ENCODE data around the gene TRIM8.
"Not testable (repeated sequence)": the region's sequence is repeated elsewhere in the genome, so short reads cannot be mapped to it uniquely, and the experiment has no call there.

TRIM8 gene

DNA sequence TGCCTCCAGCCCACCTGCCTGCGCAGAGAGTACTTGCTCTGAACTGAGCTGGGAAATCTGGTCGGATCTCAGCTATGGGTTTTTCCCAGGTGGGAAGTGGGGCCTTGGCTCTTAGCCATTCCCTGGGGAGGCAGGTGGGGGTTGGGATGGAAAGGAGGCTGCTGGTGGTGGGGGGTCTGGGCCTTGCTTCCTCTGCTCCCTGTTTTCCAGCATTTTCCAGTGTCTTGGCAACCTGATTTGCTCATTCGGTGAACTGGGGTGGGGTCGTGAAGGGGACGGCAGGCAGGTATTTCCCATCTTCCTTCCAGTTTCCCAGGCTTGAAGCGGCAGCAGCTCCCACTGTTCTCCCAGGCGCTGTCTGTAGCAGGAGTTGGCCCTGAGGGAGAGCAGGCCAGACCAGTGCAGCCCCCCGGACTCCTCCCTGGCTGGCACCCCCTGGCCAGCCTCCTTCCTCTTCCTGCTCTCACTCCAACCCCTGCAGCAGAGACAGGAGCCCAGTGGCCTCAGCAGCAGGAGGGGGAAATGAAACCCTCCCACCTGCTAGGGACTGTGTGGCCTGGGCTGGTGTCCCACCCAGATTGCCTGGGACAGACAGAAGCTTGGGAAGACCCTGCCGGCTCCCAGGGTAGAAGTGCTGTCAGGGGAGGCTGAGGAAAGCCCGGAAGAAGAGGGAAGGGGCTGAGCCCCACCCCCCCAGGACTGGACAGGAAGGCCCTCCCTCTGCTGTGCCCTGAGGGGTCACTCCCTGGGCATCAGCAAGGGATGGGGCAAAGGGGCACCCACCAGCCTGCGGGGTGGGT is 6.6 kb downstream of the TRIM8 start:
- DNase-seq (ENCODE audit: low read depth in 2 of 2) = no peak

DNA sequence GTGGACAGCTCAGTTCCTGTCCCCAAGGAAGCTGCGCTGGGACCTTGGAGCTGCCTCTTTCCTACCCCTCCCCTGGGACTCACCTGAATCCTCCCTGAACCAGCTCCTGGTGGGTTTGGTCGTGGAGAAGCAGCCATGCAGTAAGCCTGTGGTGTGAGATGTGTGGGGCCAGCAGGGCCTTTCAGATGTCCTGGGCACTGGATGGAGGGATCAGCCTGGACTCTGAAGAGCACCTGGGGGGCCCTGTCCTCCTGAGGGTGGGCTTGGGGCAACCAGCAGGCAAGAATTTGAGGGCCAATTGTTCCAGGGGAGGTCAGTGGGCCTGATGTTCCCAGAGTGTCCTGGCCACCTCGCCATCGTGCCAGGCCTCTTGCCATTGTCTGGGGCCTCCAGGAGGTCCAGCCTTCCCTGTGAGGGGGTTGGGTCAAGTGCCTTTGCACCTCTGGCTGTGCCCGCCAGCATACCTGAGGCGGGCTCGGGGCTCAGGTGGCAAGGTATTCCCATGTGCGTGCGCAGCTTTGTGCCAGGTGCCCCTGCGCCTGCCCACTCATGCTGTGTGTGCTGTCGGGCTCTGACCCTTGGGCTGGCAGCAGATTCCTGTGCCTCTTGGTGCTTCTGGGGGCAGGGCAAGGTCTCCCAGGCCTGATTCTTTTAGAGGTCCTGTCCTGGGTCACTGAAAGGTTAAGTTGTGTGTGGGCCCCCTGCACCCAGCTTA is 7.3 kb downstream of the TRIM8 start:
- no peak for DNase-seq (ENCODE audit: low read depth in 2 of 2)

DNA sequence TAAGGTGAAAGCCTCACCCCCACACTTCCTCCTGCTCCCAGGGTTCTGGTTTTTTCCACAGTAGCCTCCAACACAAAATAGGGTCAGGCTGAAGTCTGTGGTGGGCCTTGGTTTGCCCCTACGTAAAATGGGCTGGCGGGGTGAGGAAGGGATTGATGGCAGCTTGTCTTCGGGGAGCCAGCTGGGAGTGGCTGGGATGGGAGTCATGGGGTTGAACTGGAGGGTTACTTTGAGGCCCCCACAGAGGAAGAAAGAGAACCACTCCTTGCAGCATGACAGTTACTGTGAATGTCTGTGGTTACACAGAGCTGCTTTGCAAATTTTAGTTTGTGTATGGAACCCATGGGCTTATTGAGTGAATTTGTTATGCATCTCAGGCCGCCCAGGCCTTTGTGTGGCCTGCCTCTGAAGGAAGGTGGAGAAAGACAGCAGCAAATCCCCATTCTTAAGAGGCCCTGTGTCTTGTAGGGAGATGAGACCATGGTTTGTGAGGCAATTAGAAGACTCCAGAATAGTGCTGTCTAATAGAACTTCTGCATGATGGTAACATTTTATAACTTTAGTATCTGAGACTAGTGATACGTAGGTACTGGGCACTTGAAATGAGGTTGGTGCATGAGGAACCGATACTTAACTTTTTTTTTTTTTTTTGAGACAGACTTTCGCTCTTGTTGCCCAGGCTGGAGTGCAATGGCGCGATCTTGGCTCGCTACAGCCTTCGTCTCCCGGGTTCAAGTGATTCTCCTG is 8.1 kb downstream of the TRIM8 start:
- DNase-seq (ENCODE audit: low read depth in 2 of 2) = no peak

DNA sequence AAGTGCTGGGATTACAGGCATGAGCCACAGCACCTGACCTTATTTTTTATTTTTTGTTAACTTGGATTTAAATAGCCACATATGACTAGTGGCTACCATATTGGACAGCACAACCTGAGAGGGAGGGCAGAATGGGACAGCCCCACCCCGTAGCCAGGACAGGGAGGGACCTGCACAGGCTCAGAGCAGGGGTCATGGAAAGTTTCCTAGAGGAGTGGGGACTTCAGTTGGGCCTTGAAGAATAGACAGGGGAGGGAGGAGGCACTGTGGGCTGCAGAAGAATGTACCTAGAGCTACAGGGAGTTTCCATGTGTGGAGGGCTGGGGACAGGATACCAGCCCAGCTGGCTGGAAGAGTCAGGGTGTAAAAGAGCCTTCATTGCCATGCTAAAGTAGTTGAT is 8.8 kb downstream of the TRIM8 start:
- no peak for DNase-seq (ENCODE audit: low read depth in 2 of 2)

DNA sequence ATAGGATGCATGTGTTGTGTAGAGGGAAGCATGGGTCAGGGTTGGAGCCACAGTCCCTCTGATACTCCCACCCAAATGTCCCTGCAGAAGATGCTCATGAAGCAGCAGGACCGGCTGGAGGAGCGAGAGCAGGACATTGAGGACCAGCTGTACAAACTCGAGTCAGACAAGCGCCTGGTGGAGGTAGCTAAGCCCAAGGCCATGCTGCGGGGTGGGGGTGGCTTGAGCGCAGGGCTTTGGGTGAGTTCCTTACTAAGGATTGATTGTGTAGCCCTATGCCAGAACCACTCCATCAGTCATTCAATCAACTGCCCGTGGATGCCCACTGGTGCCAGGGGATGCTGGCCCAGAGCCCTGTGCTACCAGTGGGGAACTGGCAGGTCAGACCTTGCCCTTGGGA is 10.3 kb downstream of the TRIM8 start:
- no peak for DNase-seq (ENCODE audit: low read depth in 2 of 2)

DNA sequence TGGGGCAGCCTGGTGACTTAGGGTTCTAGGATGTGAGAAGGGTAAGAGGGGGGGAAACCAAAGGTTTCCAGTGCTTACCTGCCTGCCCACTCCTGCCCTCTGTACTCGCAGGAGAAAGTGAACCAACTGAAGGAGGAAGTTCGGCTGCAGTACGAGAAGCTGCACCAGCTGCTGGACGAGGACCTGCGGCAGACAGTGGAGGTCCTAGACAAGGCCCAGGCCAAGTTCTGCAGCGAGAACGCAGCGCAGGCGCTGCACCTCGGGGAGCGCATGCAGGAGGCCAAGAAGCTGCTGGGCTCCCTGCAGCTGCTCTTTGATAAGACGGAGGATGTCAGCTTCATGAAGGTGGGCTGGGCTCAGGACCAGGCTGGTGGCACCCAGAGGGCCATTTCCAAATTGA is 10.7 kb downstream of the TRIM8 start:
- DNase-seq (ENCODE audit: low read depth in 2 of 2) = no peak

DNA sequence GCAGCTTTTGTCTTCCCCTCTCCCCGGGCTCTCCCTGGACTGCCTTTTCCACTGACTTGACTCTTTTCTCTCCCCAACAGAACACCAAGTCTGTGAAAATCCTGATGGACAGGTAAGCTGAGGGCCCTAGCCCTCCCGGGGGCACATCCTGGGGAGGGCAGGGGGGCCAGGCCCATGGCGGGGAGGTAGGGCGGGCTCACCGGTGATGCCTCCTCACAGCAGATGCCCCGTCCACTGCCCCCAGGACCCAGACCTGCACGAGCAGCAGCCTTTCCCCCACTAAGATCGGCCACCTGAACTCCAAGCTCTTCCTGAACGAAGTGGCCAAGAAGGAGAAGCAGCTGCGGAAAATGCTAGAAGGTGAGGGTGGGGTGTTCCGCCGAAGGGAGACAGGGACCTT is 11.7 kb downstream of the TRIM8 start:
- DNase-seq (ENCODE audit: low read depth in 2 of 2) = no peak

DNA sequence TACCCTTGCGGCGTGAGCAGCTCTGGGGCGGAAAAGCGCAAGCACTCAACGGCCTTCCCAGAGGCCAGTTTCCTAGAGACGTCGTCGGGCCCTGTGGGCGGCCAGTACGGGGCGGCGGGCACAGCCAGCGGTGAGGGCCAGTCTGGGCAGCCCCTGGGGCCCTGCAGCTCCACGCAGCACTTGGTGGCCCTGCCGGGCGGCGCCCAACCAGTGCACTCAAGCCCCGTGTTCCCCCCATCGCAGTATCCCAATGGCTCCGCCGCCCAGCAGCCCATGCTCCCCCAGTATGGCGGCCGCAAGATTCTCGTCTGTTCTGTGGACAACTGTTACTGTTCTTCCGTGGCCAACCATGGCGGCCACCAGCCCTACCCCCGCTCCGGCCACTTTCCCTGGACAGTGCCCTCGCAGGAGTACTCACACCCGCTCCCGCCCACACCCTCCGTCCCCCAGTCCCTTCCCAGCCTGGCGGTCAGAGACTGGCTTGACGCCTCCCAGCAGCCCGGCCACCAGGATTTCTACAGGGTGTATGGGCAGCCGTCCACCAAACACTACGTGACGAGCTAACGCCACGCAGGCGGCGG is 12.6 kb downstream of the TRIM8 start:
- no peak for DNase-seq (ENCODE audit: low read depth in 2 of 2)

DNA sequence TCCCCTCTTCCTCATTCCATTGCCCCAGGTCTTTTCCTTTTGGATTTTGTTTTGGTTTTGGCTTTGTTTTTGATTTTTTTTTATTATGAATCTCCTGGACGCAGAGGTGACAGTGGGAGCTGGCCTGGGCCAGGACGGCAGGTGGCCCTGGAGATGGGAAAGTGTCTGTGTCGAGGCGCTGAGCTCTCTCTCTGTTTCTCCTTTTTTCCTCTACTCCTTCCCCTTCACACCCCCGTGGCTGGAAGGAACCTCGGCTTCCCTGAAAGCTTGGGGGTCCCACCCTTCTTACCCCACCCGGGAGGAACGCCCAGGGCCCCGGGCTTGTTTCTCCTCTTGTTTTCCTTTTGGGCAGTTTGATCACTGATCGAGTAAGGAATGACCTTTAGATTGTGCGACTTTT is 13.2 kb downstream of the TRIM8 start:
- DNase-seq (ENCODE audit: low read depth in 2 of 2) = no peak

DNA sequence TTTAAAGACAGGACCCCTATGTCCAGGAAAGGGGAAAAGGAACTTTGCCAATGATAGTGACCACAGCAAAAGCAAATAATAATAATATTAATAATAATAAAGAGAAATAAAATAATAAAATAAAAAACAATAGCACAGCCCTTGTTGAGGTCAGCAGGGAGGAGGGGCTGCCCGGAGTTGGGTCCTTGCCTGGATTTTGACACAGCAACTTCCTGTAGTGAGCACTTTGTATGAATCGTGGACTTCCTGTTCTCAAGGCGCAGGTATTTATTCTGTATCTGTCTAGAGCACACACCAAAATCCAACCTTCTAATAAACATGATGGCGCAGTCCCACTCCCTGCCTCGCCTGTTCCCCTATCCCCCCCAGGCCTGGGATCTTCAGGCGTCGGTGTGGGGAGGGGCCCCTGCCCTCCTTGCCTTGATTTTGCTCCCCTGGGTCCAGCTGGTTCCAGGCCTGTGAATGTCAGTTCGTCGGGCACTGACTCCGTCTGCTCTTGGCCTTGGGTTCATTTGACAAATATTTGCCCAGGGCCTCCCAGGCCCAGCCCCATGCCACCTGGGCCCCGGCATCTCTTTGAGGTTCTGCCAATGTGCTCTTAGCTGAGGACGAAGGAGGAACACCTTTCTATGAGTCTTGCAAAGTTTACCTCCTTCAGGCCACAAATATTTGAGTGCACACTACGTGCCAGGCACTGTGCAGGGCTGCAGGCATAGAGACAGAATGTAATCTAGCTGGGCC is 13.9 kb downstream of the TRIM8 start:
- DNase-seq (ENCODE audit: low read depth in 2 of 2) = no peak

DNA sequence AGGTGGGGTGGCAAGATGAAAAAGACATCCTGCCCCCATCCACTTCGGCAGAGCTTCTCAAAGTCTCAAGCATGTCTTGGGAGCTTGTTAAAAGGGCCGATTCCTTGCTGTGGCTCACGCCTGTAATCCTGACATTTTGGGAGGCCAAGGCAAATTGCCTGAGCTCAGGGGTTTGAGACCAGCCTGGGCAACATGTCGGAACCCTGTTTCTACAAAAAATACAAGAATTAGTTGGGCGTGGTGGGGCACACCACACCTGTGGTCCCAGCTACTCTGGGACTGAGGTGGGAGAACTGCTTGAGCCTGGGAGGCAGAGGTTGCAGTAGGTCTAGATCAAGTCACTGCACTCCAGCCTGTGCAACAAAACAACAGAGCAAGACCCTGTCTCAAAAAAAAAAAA is 14.5 kb downstream of the TRIM8 start:
- DNase-seq (ENCODE audit: low read depth in 2 of 2) = no peak

DNA sequence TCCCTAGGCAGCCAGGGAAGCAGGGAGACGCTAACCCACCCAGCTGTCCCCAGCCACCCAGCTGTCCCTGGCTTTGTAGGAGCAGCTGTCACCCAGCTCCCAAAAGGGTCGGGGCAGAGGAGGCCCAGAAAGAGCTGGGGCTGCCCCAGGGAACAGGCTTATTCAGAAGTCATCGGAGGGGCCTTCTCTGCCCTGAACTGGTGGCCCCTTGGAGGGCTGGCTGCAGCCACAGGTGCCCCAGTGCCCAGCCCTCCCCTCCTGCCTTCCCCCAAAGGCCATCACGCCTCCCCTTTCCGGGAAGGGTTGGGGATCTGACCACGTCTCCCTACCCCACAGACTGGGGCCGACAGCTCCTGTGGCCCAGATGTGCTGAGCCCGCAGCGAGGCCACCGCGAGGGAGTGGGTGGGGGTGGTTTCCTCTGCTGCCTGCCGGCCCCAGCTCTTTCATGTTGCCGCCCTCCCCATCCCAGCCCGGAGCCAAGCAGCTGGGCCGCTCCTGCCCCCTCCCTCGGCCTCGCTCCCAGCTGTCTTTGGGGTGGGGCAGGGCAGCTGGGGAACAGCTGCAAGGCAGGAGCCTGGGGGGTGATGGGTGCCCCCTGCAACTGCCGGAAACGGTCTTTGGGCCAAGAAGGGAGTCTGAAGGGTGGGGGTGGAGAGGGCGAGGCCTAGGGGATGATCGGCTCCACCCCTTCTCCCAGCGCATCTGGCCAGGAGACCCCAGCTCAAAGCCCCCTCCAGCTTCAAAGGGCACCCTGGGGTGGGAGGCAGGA is 16.8 kb downstream of the TRIM8 start:
- DNase-seq (ENCODE audit: low read depth in 2 of 2) = peak; percentile 57 to 73

DNA sequence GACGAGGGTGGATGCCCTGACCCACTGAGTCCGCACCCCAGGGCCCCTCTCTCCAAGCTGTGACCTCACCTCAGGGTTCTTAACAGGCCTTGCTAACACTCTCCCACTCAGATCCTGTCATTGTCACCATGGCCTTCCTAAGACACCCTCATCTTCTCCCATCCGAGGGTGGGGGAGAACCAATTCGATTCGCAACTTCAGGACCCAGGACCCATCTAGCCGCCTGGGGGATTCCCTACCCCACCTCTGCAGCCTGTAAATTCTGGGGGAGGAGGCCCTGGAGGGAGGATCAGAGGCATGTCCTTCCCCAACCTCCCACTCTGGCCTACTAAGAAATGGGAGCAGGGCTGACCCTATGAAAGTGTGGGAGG is 17.4 kb downstream of the TRIM8 start:
- DNase-seq (ENCODE audit: low read depth in 2 of 2) = no peak

DNA sequence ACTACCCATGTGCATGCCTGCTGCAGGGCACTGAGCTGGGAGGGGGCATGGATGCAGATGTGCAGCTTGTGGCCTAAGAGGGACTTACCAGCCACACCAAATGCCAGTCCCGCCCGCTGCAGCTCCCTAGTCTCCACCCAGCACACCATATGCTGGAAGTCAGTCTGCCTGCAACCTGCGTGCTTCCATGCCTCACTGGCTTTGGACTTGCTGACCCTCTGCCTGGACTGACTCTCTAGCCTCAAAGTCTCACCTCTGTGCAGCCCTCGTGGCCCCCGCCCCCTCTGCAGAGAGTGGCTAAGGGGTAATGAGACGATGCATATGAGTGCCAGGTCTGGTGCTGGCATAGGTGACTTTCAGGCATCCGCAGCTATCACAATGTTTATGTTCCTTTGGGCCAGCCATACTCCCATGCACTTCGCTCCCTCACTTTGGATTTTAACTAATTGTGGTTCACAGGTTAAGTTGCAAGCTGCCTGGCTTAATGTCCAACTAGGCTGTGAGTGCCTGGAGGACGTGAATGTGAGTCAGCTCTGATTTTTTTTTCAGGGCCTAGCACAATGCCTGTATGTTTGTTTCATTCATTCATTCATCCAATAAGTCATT is 21.7 kb downstream of the TRIM8 start:
- DNase-seq (ENCODE audit: low read depth in 2 of 2) = no peak

DNA sequence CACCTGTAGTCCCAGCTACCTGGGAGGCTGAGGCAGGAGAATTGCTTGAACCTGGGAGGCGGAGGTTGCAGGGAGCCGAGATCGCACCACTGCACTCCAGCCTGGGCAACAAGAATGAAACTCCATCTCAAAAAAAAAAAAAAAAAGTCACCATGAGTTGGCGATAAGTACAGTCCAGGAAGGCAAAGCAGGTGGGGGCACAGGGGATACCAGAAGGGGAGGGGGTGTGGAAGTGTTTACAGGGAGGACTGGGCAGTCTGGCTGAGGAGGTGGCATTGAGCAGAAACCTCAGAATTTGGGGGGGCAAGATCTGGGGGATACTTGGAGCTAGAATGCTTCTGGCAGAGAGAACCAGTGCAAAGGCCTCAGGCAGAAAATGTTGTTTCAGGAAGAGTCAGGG is 23.1 kb downstream of the TRIM8 start:
- DNase-seq (ENCODE audit: low read depth in 2 of 2) = not testable (repeated sequence)

DNA sequence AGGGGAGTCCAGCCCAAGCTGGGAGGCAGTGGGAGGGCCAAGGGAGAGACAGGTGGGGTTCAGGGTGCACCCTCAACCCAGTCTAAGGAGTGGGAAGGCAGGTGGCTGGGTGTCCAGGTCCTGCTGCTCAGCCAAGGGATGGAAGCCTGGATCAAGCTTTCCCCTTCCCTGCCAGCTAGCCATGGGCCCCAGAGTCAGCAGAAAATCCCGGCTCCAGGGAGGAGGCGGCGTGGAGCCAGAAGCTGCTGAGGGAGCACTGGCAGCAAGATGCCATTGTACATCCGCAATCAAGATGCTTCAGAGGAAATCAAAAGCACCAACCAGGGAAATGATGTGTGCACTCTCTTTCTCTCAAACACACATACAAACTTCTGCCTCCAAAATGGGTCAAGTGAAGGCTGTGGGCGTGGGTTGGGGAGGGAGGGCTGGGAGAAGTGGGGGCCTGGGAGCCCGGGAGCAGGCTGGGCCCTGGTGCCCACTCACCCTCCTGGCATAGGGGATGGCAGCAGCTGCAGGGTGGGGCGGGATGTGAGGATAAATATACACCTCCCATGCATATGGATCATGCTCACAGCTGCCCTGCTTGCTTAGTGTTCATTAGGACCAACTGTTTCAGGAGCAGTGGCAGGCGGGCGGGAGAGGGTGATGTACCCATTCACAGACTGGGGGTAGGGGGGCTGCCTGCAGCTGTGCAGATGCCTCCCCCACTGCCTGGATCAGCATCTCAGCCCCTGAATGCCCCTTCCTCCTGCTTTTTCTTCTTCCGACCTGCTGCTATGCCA is 24.2 kb downstream of the TRIM8 start:
- DNase-seq (ENCODE audit: low read depth in 2 of 2) = no peak

DNA sequence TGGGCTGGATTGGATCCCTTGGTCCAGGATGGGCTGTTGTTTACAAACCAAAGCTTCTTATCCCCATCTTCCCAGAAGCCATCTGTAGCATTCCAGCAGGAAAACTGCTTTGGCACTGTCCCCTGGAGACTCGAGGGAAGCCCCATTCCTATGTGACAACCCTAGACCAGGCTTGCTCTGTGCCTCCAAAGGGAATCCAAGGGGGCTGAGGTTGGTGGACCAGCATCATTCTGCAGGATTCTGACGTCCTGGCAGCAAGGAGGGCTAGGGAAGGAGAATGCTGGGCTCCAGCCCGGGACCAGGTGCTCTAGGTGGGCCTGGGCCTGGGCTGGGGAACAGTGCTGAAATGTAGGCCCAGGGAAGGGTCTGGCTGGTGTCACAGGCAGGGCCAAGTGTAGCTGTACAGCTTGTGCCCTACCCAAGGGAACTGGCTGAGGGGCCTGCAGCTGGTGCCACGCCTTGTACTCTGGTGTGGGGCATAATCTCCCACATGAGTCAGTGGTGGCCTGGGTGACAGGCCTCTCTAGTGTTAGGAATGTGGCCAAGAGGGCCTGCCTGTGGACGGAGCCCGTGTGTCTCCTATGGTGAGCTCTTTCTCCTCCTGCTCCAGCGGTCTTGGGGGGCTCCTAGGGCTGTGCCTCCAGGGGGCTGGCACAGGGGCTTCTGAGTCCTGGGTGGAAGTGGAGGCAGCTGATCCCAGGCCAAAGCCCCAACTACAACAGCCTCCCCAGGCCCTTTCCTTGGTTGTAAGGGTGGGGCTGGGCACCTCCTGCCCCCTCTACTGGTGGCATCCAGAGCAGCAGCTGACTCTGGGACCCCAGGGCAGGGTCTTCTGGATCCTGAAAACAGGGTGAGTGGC is 25.2 kb downstream of the TRIM8 start:
- DNase-seq (ENCODE audit: low read depth in 2 of 2) = no peak

DNA sequence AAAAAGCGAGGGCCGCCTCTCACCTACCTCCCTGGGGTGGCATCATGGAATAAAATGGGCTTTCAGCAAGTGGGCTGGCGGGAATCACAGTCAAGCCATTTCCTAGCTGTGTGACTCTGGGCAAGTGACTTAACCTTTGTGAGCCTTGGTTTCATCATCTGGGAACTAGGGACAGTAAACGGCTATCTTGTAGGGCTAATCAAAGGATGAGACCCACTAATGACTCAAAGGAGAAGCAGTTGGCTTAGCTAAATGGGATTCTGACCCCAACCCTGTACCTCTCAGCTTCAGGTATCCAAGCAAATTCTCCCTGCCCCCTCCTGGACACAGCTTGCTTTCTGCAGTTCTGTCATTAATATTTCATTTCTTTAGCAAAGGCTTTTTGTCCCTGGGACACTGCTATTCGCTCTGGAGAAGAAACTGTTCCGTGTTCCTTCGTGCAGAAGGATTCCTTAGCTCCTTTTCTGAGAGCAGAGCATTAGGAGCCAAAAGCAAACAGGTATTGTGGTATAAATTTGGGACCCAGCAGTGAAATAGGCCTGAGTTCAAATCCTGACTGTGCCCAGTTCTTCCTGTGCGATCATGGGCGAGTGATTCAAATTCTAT is 25.9 kb downstream of the TRIM8 start:
- no peak for DNase-seq (ENCODE audit: low read depth in 2 of 2)

Measured in stimulated activated CD4-positive, alpha-beta T cell treated with anti-CD3 and anti-CD28 coated beads, Interleukin-4, amount 100 ng/mL, for 48 hours (primary cell).